Ovary (tissue), 9 donors: ENCODE data around the gene GPR4. TPM values are rescaled to one million over a fixed set of nuclear protein-coding genes. Genes with fewer than 3 reads are reported as not detected.

Experiments used
- DNase-seq, 5 donors: peaks; one replicate each; pipeline ENCODE4 v3.0.0-alpha.2; 2019 to 2020
- H3K27ac ChIP-seq, 2 donors: fragments of 200-600 bp; one replicate each; pipeline versions ENCODE4 v1.5.1 to v1.8.0; 2019 to 2022
- H3K27me3 ChIP-seq: fragments of 200-600 bp; one replicate; pipeline ENCODE4 v1.8.0; 2022
- H3K36me3 ChIP-seq: fragments of 200-600 bp; sonication (generic); one replicate; pipeline ENCODE4 v1.5.1; 2019
- H3K4me1 ChIP-seq: one replicate; pipeline ENCODE4 v1.8.1; 2013; ENCODE audit warnings: mild to moderate bottlenecking, moderate library complexity; ENCODE audit not compliant: insufficient read depth
- H3K4me3 ChIP-seq: fragments of 200-600 bp; sonication (generic); one replicate; pipeline ENCODE4 v1.5.1; 2017
- H3K9me3 ChIP-seq, 2 donors: fragments of 200-600 bp in 1 of 2; sonication (generic) in 1 of 2; one replicate each; pipeline versions ENCODE4 v1.5.1 to v1.8.1; 2013 to 2019; ENCODE audit warnings: mild to moderate bottlenecking in 1 of 2, moderate library complexity in 1 of 2
- EP300 ChIP-seq: sonication (generic); formaldehyde crosslinking; IDR thresholded peaks from one replicate; pipeline ENCODE4 v1.6.1; 2017; ENCODE audit warnings: antibody characterized with exemption
- POLR2A ChIP-seq: fragments of 450-650 bp; IDR thresholded peaks from one replicate; pipeline ENCODE4 v1.6.1; 2017; ENCODE audit warnings: antibody characterized with exemption, mild to moderate bottlenecking, moderate library complexity
- WGBS, 3 donors: extraction: QIAGEN DNeasy Blood & Tissue Kit in 1 of 3; methylation state at CpG; one replicate each; pipeline versions ENCODE4 v1.1.5 to v1.1.7; 2013 to 2017; 5-methylcytosine and 5-hydroxymethylcytosine counted together
- intact Hi-C, 4 donors: fragments of 100-400 bp; cut with DNase I; formaldehyde crosslinking; loops; one replicate each; pipeline versions ENCODE4 v1.11.0 to v1.15.1; 2022 to 2023
- polyA plus RNA-seq, 2 donors: library from polyadenylated mRNA; stranded (reverse); fragments of 200-250 nt in 1 of 2; fragments of 350-450 nt in 1 of 2; fragmentation: Illumina TruSeq in 1 of 2; extraction: RNeasy Lipid Tissue Mini Kit (QIAGEN cat#74804) in 1 of 2; gene quantifications; one replicate each; pipeline ENCODE4 v1.2.3, GENCODE V29; 2013 to 2014
- total RNA-seq, 7 donors: library from RNA; depleted of rRNA in 2 of 7; stranded (reverse); fragments of >200 nt in 2 of 7; fragmentation: NEBNext Ultra II Directional in 3 of 7; extraction: Animal tissue kit (Norgen Biotek cat#: 25700) in 3 of 7; gene quantifications; one replicate each; pipeline versions ENCODE4 v1.1.0 to v1.2.4, GENCODE V29; 2016 to 2023
- TF ChIP-seq, protein P1 (sequence below), 3 donors: fragments of 450-650 bp in 2 of 3; fragments of 200-600 bp in 1 of 3; IDR thresholded peaks; one replicate each; pipeline versions ENCODE4 v1.5.1 to v1.8.0; 2016 to 2022; ENCODE audit warnings: antibody characterized with exemption in 3 of 3, mild to moderate bottlenecking in 1 of 3
- donor health status: DM: no; HTN: no; CAD: no; lungs with moderate emphysema.
- donor health status: DM: no; HTN: no; CAD: no.
- donor health status: Bipolar disorder and iron deficiency.
- donor health status: DM: yes; HTN: yes; CAD: no.
- donor health status: DM: no; HTN: no; CAD: no.
- donor health status: DM: yes; HTN: yes; CAD: no.

Gene GPR4
- total and polyA plus RNA-seq, 9 donors, result 0.60 to 11.9 (median 3.0) TPM

DNA sequence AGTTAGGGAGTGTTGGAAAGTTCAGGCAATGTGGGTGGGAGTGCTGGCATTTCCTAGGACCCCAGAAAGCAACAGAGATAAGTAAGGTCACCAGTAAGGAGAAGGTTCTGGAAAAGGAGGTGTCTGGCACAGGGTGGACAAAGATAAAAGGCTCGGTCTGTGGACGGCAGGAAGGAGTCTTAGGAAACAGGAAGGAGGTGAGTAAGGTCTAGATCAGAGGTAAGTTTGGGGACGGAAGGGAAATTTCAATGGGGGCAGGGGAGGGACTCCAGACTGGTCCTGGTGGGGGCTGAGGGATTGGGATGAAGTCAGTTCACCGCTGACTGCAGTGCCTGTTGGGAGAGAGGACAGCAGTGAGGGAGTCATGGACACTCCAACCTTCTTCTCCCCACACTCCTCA, 9.6 kb downstream of the GPR4 start:
- no peak for TF ChIP-seq POLR2A
- no peak for TF ChIP-seq EP300
- TF ChIP-seq, protein P1, sequence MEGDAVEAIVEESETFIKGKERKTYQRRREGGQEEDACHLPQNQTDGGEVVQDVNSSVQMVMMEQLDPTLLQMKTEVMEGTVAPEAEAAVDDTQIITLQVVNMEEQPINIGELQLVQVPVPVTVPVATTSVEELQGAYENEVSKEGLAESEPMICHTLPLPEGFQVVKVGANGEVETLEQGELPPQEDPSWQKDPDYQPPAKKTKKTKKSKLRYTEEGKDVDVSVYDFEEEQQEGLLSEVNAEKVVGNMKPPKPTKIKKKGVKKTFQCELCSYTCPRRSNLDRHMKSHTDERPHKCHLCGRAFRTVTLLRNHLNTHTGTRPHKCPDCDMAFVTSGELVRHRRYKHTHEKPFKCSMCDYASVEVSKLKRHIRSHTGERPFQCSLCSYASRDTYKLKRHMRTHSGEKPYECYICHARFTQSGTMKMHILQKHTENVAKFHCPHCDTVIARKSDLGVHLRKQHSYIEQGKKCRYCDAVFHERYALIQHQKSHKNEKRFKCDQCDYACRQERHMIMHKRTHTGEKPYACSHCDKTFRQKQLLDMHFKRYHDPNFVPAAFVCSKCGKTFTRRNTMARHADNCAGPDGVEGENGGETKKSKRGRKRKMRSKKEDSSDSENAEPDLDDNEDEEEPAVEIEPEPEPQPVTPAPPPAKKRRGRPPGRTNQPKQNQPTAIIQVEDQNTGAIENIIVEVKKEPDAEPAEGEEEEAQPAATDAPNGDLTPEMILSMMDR (IDR thresholded peaks at IDR 0.05), result no peak
- 22 to 24% (median 22%) methylated on average over 4 of the region's 4 CpGs for WGBS, 3 donors
- H3K9me3 ChIP-seq, result no peaks in the 10 kb centered on the region
- no peaks in the 10 kb centered on the region for H3K4me1 ChIP-seq
- no peak overlapping the region for H3K27ac ChIP-seq
- H3K4me3 ChIP-seq, result no peak overlapping the region
- H3K36me3 ChIP-seq, result no peaks in the 10 kb centered on the region
- DNase-seq, result no peak
- no peaks in the 10 kb centered on the region for H3K27me3 ChIP-seq
- intact Hi-C loops, result no loop called here

DNA sequence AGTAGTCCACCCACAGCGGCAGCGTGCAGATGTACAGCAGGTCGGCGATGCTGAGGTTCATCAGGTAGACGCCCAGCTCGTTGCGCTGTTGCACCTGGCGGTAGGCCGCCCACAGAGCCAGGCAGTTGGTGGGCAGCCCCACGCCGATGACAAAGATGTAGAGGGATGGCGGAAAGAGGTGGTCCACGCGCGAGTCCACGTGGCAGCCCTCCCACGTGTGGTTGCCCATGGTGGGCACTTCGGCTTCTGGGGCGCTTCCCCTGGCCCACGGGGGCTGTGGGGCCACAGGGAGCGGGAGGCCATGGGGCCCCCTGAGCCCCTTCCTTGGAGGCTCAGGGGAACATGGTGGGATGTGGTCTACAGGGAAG, 10.4 kb downstream of the GPR4 start:
- TF ChIP-seq EP300 (no peak), POLR2A (no peak)
- TF ChIP-seq, protein P1 (IDR thresholded peaks at IDR 0.05), result no peak
- Histone ChIP-seq H3K27ac (no peak overlapping the region), H3K4me1 (no peaks in the 10 kb centered on the region), H3K36me3 (no peaks in the 10 kb centered on the region), H3K27me3 (no peaks in the 10 kb centered on the region), H3K9me3 (no peaks in the 10 kb centered on the region), H3K4me3 (no peak overlapping the region)
- 89 to 96% (median 90%) methylated on average over 21 of the region's 21 CpGs for WGBS, 3 donors
- DNase-seq, result no peak
- intact Hi-C loops, result no loop called here

- Histone ChIP-seq H3K36me3 (no peaks in the 10 kb centered on the region), H3K4me3 (no peak overlapping the region), H3K27ac (no peak overlapping the region), H3K27me3 (no peaks in the 10 kb centered on the region), H3K9me3 (no peaks in the 10 kb centered on the region), H3K4me1 (no peaks in the 10 kb centered on the region)
- no peak for DNase-seq
- 43 to 47% (median 46%) methylated on average over 48 of the region's 48 CpGs for WGBS, 3 donors
- TF ChIP-seq, protein P1 (IDR thresholded peaks at IDR 0.05), result no peak
- TF ChIP-seq POLR2A (no peak), EP300 (no peak)
- intact Hi-C loops, result no loop called here
Observed at GRCh38 chr19:45591004-45591637, 10.9 kb downstream of the GPR4 start.

GRCh38 chr19:45590300-45591003, 11.6 kb downstream of the GPR4 start:
- intact Hi-C loops, result no loop called here
- 48 to 57% (median 48%) methylated on average over 15 of the region's 15 CpGs for WGBS, 3 donors
- no peaks in the 10 kb centered on the region for H3K9me3 ChIP-seq
- no peak for DNase-seq
- H3K27me3 ChIP-seq, result no peaks in the 10 kb centered on the region
- TF ChIP-seq, protein P1 (IDR thresholded peaks at IDR 0.05), result no peak
- no peak for TF ChIP-seq EP300
- H3K36me3 ChIP-seq, result no peaks in the 10 kb centered on the region
- H3K27ac ChIP-seq, result no peak overlapping the region
- no peak overlapping the region for H3K4me3 ChIP-seq
- no peaks in the 10 kb centered on the region for H3K4me1 ChIP-seq
